ENCODE data around the gene AGBL1. TPM values are rescaled to one million over a fixed set of nuclear protein-coding genes. Genes with fewer than 3 reads are reported as not detected.

Gene AGBL1
- polyA plus RNA-seq, 1 donor (not counting 4 experiments of a cell fraction or from before 2014, with no cell fraction given): not detected

GRCh38 chr15:86609275-86609674 is 529.6 kb downstream of the AGBL1 start:
- no peak for FAIRE-seq
- Histone ChIP-seq H3K4me1 (ENCODE audit: control insufficient read depth, extremely low read depth, insufficient read depth, low read length) (no peaks in the 10 kb centered on the region), H3K4me3 (ENCODE audit: control insufficient read depth in 2 of 3, extremely low read depth in 1 of 3, insufficient read depth in 2 of 3, low read depth in 1 of 3, low read length in 3 of 3) (no peak overlapping the region), H3K9ac (ENCODE audit: control insufficient read depth, extremely low read depth, insufficient read depth, low read length) (no peak overlapping the region), H3K27ac (ENCODE audit: control insufficient read depth, insufficient read depth, low read length) (no peak overlapping the region), H3K4me2 (ENCODE audit: control insufficient read depth, extremely low read depth, insufficient read depth, low read depth, low read length) (no peak overlapping the region), H3K27me3 (ENCODE audit: control insufficient read depth, extremely low read depth, insufficient read depth, low read length) (no peaks in the 10 kb centered on the region), H3K36me3 (ENCODE audit: control insufficient read depth in 2 of 2, extremely low read depth in 1 of 2, insufficient read depth in 2 of 2, low read length in 2 of 2) (no peaks in the 10 kb centered on the region), H3K9me3 (ENCODE audit: control insufficient read depth, low read depth, low read length) (no peaks in the 10 kb centered on the region), H3K79me2 (ENCODE audit: control insufficient read depth, insufficient read depth, low read length) (no peaks in the 10 kb centered on the region), H2AFZ (ENCODE audit: control insufficient read depth, low read length) (no peak overlapping the region), H4K20me1 (ENCODE audit: control insufficient read depth, extremely low read depth, insufficient read depth, low read length) (no peaks in the 10 kb centered on the region), H3K9me1 (ENCODE audit: control insufficient read depth, extremely low read depth, insufficient read depth, low read length) (no peaks in the 10 kb centered on the region)
- no peak for DNase-seq (ENCODE audit: low read depth, low spot score)
- TF ChIP-seq EZH2 (IDR thresholded peaks at IDR 0.05; ENCODE audit: low read length) (no peak), CTCF (optimal IDR thresholded peaks at IDR 0.05 in 1 of 3, IDR thresholded peaks at IDR 0.05 in 1 of 3, conservative IDR thresholded peaks at IDR 0.05 in 1 of 3; ENCODE audit: extremely low read depth in 1 of 3, insufficient read depth in 2 of 3, low read length in 3 of 3) (no peak)
- dilution Hi-C loops (cut with MboI; ENCODE audit: extremely low pct_ligation_motif_present, low sequenced_read_pairs): no loop called here

- no peak overlapping the region for H2AFZ ChIP-seq (ENCODE audit: control insufficient read depth, low read length)
- no peaks in the 10 kb centered on the region for H3K9me3 ChIP-seq (ENCODE audit: control insufficient read depth, low read depth, low read length)
- FAIRE-seq (no peak), DNase-seq (ENCODE audit: low read depth, low spot score) (no peak)
- no peak overlapping the region for H3K4me2 ChIP-seq (ENCODE audit: control insufficient read depth, extremely low read depth, insufficient read depth, low read depth, low read length)
- H3K9me1 ChIP-seq (ENCODE audit: control insufficient read depth, extremely low read depth, insufficient read depth, low read length): no peaks in the 10 kb centered on the region
- no peak overlapping the region for H3K4me3 ChIP-seq (ENCODE audit: control insufficient read depth in 2 of 3, extremely low read depth in 1 of 3, insufficient read depth in 2 of 3, low read depth in 1 of 3, low read length in 3 of 3)
- dilution Hi-C loops (cut with MboI; ENCODE audit: extremely low pct_ligation_motif_present, low sequenced_read_pairs): no loop called here
- H3K36me3 ChIP-seq (ENCODE audit: control insufficient read depth in 2 of 2, extremely low read depth in 1 of 2, insufficient read depth in 2 of 2, low read length in 2 of 2): no peaks in the 10 kb centered on the region
- H4K20me1 ChIP-seq (ENCODE audit: control insufficient read depth, extremely low read depth, insufficient read depth, low read length): no peaks in the 10 kb centered on the region
- no peaks in the 10 kb centered on the region for H3K79me2 ChIP-seq (ENCODE audit: control insufficient read depth, insufficient read depth, low read length)
- no peak for TF ChIP-seq CTCF (optimal IDR thresholded peaks at IDR 0.05 in 1 of 3, IDR thresholded peaks at IDR 0.05 in 1 of 3, conservative IDR thresholded peaks at IDR 0.05 in 1 of 3; ENCODE audit: extremely low read depth in 1 of 3, insufficient read depth in 2 of 3, low read length in 3 of 3)
- no peak overlapping the region for H3K27ac ChIP-seq (ENCODE audit: control insufficient read depth, insufficient read depth, low read length)
- H3K9ac ChIP-seq (ENCODE audit: control insufficient read depth, extremely low read depth, insufficient read depth, low read length): no peak overlapping the region
- no peaks in the 10 kb centered on the region for H3K27me3 ChIP-seq (ENCODE audit: control insufficient read depth, extremely low read depth, insufficient read depth, low read length)
- H3K4me1 ChIP-seq (ENCODE audit: control insufficient read depth, extremely low read depth, insufficient read depth, low read length): no peaks in the 10 kb centered on the region
Observed at GRCh38 chr15:86610038-86610437, 530.4 kb downstream of the AGBL1 start.
